ENCODE results near the gene SLC35C1. TPM values are rescaled to one million over a fixed set of nuclear protein-coding genes. Genes with fewer than 3 reads are reported as not detected.

SLC35C1 gene
- polyA plus RNA-seq, 1 experiment: 4.7 TPM

- ChIA-PET POLR2A (no interaction called here), CTCF (interaction anchor here (1.6 kb wide), 1 partner anchor 406 kb away, joined by 3 read pairs; no protein-coding TSS in a partner anchor)
- no peak for TF ChIP-seq CTCF (IDR thresholded peaks at IDR 0.05; ENCODE audit: low read depth, low read length)
- DNase-seq (ENCODE audit: low read depth, low spot score): no peak
- peaks cover 8% of the 10 kb centered on the region for H3K27me3 ChIP-seq (ENCODE audit: control insufficient read depth, insufficient read depth, low read length)
- no peak overlapping the region for H3K4me3 ChIP-seq (ENCODE audit: low read depth, low read length)
- no peak overlapping the region for H3K27ac ChIP-seq (ENCODE audit: low read depth, low read length)
- no peaks in the 10 kb centered on the region for H3K9me3 ChIP-seq (ENCODE audit: control insufficient read depth, insufficient read depth, low read length)
Measured at GRCh38 chr11:45778341-45778740, 26.6 kb upstream of the SLC35C1 start.

GRCh38 chr11:45779602-45780001, 25.3 kb upstream of the SLC35C1 start:
- POLR2A ChIA-PET: no interaction called here
- Histone ChIP-seq H3K27me3 (ENCODE audit: control insufficient read depth, insufficient read depth, low read length) (peaks cover 8% of the 10 kb centered on the region), H3K4me3 (ENCODE audit: low read depth, low read length) (no peak overlapping the region), H3K9me3 (ENCODE audit: control insufficient read depth, insufficient read depth, low read length) (no peaks in the 10 kb centered on the region), H3K27ac (ENCODE audit: low read depth, low read length) (no peak overlapping the region)
- DNase-seq (ENCODE audit: low read depth, low spot score): no peak
- CTCF ChIA-PET: no interaction called here
- TF ChIP-seq CTCF (IDR thresholded peaks at IDR 0.05; ENCODE audit: low read depth, low read length): no peak

GRCh38 chr11:45786272-45786671, 18.7 kb upstream of the SLC35C1 start:
- POLR2A ChIA-PET: no interaction called here
- Histone ChIP-seq H3K4me3 (ENCODE audit: low read depth, low read length) (no peak overlapping the region), H3K27me3 (ENCODE audit: control insufficient read depth, insufficient read depth, low read length) (peaks cover 3% of the 10 kb centered on the region), H3K27ac (ENCODE audit: low read depth, low read length) (no peak overlapping the region), H3K9me3 (ENCODE audit: control insufficient read depth, insufficient read depth, low read length) (no peaks in the 10 kb centered on the region; the same call in 1 of the 2 replicates)
- no peak for DNase-seq (ENCODE audit: low read depth, low spot score)
- TF ChIP-seq CTCF (IDR thresholded peaks at IDR 0.05; ENCODE audit: low read depth, low read length): no peak
- CTCF ChIA-PET: interaction anchor here (1.6 kb wide), 1 partner anchor 15 kb away, joined by 8 read pairs; no protein-coding TSS in a partner anchor

DNA sequence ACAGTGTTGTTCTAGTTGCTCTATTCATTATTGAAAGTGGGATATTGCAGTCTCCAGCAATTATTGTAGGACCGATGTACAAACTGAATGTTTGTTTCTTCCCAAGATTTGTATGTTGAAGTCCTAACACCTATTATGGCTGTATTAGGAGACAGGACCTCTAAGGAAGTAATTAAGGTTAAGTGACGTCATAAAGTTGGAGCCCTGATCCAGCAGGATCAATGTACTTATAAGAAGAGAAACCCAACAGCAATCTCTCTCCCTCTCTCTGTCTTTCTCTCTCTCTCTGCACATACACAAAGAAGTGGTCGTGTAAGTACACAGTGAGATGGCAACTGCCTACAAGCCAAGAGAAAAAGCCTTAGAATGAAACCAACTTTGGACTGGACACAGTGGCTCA, 16.1 kb upstream of the SLC35C1 start:
- ChIA-PET POLR2A (no interaction called here), CTCF (no interaction called here)
- no peak overlapping the region for H3K4me3 ChIP-seq (ENCODE audit: low read depth, low read length)
- TF ChIP-seq CTCF (IDR thresholded peaks at IDR 0.05; ENCODE audit: low read depth, low read length): no peak
- DNase-seq (ENCODE audit: low read depth, low spot score): no peak
- no peak overlapping the region for H3K27ac ChIP-seq (ENCODE audit: low read depth, low read length)
- no peaks in the 10 kb centered on the region; the same call in 1 of the 2 replicates for H3K9me3 ChIP-seq (ENCODE audit: control insufficient read depth, insufficient read depth, low read length)
- H3K27me3 ChIP-seq (ENCODE audit: control insufficient read depth, insufficient read depth, low read length): peaks cover 3% of the 10 kb centered on the region

- Histone ChIP-seq H3K9me3 (ENCODE audit: control insufficient read depth, insufficient read depth, low read length) (no peaks in the 10 kb centered on the region; the same call in 1 of the 2 replicates), H3K4me3 (ENCODE audit: low read depth, low read length) (no peak overlapping the region), H3K27me3 (ENCODE audit: control insufficient read depth, insufficient read depth, low read length) (peaks cover 8% of the 10 kb centered on the region), H3K27ac (ENCODE audit: low read depth, low read length) (no peak overlapping the region)
- ChIA-PET CTCF (interaction anchor here (2.2 kb wide), 1 partner anchor 20 kb away, joined by 6 read pairs; no protein-coding TSS in a partner anchor), POLR2A (no interaction called here)
- no peak for TF ChIP-seq CTCF (IDR thresholded peaks at IDR 0.05; ENCODE audit: low read depth, low read length)
- DNase-seq (ENCODE audit: low read depth, low spot score): no peak
Measured at GRCh38 chr11:45791524-45791923, 13.4 kb upstream of the SLC35C1 start.
